ENCODE data around the gene APEX1. TPM values are rescaled to one million over a fixed set of nuclear protein-coding genes. Genes with fewer than 3 reads are reported as not detected.

The APEX1 gene
- total and polyA plus RNA-seq, 2 of the 8 experiments (the other 6 are each of a cell fraction or from before 2014, with no cell fraction given) = 384 to 700 TPM

GRCh38 chr14:20415782-20416206, 39.2 kb upstream of the APEX1 start (continued):
- TF ChIP-seq YY1 (IDR thresholded peaks at IDR 0.05; ENCODE audit: low read depth, low read length) (no peak), SIN3A (conservative IDR thresholded peaks at IDR 0.05 in 1 of 2, IDR thresholded peaks at IDR 0.05 in 1 of 2; ENCODE audit: low read depth in 1 of 2, low read length in 2 of 2) (no peak), EP300 (IDR thresholded peaks at IDR 0.05; ENCODE audit: borderline replicate concordance in 1 of 2, low read depth in 2 of 2, low read length in 2 of 2) (no peak), PHF8 (conservative IDR thresholded peaks at IDR 0.05; ENCODE audit: low read depth, low read length) (no peak), TCF12 (IDR thresholded peaks at IDR 0.05; ENCODE audit: low read depth, low read length) (no peak), BRCA1 (IDR thresholded peaks at IDR 0.05; ENCODE audit: low read depth, low read length) (no peak), CHD2 (IDR thresholded peaks at IDR 0.05; ENCODE audit: low read length) (no peak), CTCF (IDR thresholded peaks at IDR 0.05; ENCODE audit: control extremely low read depth in 1 of 3, insufficient read depth in 1 of 3, low read depth in 1 of 3, low read length in 3 of 3) (peak in 2 of 3 experiments; percentile 39 to 69; a peak in 3 of 4 replicates), RAD21 (IDR thresholded peaks at IDR 0.05 in 1 of 2, conservative IDR thresholded peaks at IDR 0.05 in 1 of 2; ENCODE audit: low read depth in 2 of 2, low read length in 2 of 2) (peak; percentile 57 to 58), NANOG (IDR thresholded peaks at IDR 0.05; ENCODE audit: insufficient read depth, low read depth, low read length, poor library complexity, severe bottlenecking) (no peak), POLR2AphosphoS5 (IDR thresholded peaks at IDR 0.05; ENCODE audit: low read depth, low read length) (no peak), GABPA (IDR thresholded peaks at IDR 0.05; ENCODE audit: borderline replicate concordance, insufficient read depth, low read length) (no peak), GTF2F1 (IDR thresholded peaks at IDR 0.05; ENCODE audit: borderline replicate concordance, low read depth, low read length) (no peak)
- TF ChIP-seq, protein P1, sequence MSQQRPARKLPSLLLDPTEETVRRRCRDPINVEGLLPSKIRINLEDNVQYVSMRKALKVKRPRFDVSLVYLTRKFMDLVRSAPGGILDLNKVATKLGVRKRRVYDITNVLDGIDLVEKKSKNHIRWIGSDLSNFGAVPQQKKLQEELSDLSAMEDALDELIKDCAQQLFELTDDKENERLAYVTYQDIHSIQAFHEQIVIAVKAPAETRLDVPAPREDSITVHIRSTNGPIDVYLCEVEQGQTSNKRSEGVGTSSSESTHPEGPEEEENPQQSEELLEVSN (IDR thresholded peaks at IDR 0.05) = no peak
